SK-N-MC (cell line): ENCODE results near the gene RIOX2.

Source experiments
- DNase-seq: peaks from one replicate; pipeline ENCODE4 v3.0.0-alpha.2; 2011; ENCODE audit warnings: low read depth, low spot score
- H3K27ac ChIP-seq: fragments of 200-600 bp; sonication (generic); 2 replicates; pipeline ENCODE4 v1.5.1; 2016; ENCODE audit warnings: mixed run types
- H3K36me3 ChIP-seq: fragments of 200-600 bp; sonication (generic); 2 replicates; pipeline ENCODE4 v1.6.1; 2017; ENCODE audit warnings: antibody characterized with exemption, low read length, mixed read lengths; ENCODE audit not compliant: insufficient read depth
- H3K4me3 ChIP-seq: fragments of 200-600 bp; sonication (generic); 2 replicates; pipeline ENCODE4 v1.5.1; 2016
- H3K9ac ChIP-seq: fragments of 200-600 bp; sonication (generic); 2 replicates; pipeline ENCODE4 v1.8.0; 2017; ENCODE audit warnings: mixed run types, mixed read lengths; ENCODE audit not compliant: insufficient read length
- H3K9me3 ChIP-seq: fragments of 200-600 bp; sonication (generic); 2 replicates; pipeline ENCODE4 v1.6.1; 2017; ENCODE audit warnings: low read depth, mild to moderate bottlenecking, antibody characterized with exemption, low read length, moderate library complexity, mixed read lengths
- EZH2 ChIP-seq: fragments of 200-600 bp; sonication (generic); IDR thresholded peaks from one replicate; pipeline ENCODE4 v1.6.1; 2017; ENCODE audit warnings: antibody characterized with exemption
- FOXP2 ChIP-seq: optimal IDR thresholded peaks from 2 replicates; pipeline ENCODE3; 2011; ENCODE audit warnings: mild to moderate bottlenecking, moderate library complexity; ENCODE audit not compliant: insufficient read depth; ENCODE audit errors: extremely low read length, control extremely low read depth
- POLR2AphosphoS5 ChIP-seq: IDR thresholded peaks from 2 replicates; pipeline ENCODE4 v1.6.1; 2012; ENCODE audit warnings: mild to moderate bottlenecking, low read depth, low read length, borderline replicate concordance

The RIOX2 gene

DNA sequence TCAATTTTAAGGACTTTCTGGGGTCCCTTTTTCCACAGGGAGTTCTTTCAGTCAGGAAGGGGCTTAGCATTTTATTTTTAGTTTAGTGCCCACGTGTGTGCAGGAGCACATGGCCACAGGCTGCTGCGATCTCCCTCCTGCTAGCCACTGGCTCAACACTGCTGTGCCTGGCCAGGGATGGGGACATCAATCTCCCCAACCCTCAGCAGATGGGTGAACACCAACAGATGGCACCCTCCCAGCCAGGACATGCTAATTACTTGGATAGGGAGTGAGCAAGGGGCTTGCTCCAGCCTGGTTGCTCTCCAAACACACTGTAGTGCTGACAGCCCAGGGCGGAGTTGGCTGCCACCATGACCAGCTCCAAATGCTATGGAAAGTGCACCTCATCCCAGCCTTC is 7.4 kb upstream of the RIOX2 start:
- no peak overlapping the region for H3K4me3 ChIP-seq
- H3K9ac ChIP-seq = no peak overlapping the region
- no peak overlapping the region for H3K27ac ChIP-seq
- H3K9me3 ChIP-seq = no peaks in the 10 kb centered on the region
- TF ChIP-seq FOXP2 (no peak), EZH2 (no peak), POLR2AphosphoS5 (no peak)
- DNase-seq = no peak
- H3K36me3 ChIP-seq = no peaks in the 10 kb centered on the region

DNA sequence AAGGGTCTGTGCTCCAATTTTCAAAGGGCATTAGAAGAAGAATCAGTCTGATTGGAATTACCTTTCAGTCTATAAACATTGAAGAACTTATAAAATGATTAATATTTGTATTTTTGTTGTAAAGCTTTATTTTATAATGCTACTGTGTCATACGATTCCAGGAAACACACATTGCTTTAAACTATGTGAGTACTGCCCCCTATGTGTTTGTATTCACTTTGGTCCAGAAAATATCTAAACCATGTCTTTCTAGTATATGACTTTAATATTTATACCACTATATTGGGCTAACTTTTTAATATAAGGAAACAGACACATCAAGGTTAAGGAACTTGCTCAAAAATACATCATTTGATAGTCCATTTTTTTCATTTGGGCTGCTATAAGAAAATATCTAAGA is 3.2 kb upstream of the RIOX2 start:
- H3K36me3 ChIP-seq = no peaks in the 10 kb centered on the region
- no peak overlapping the region for H3K9ac ChIP-seq
- H3K4me3 ChIP-seq = no peak overlapping the region
- no peak for DNase-seq
- no peak overlapping the region for H3K27ac ChIP-seq
- no peaks in the 10 kb centered on the region for H3K9me3 ChIP-seq
- TF ChIP-seq POLR2AphosphoS5 = no peak

DNA sequence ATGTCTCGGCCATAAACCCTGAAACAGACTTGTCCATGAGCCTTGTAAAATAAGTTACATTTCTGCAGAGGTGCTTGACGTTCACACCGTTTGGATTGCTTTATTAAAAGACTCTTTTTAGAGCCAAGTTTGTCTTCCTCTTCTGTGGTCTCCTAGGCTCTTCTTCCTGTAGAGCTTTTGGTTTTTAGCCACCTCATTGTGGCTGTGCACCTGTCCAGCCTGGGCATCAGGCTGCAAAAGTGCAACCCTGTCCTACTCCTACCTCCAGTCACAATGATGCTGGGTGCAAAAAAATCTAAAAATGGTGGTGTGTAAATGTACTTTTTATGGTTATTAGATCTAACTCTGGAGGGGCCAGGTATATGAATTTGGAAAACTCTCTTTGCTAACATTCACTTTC is 2.8 kb upstream of the RIOX2 start:
- Histone ChIP-seq H3K4me3 (no peak overlapping the region), H3K9me3 (no peaks in the 10 kb centered on the region), H3K27ac (no peak overlapping the region), H3K36me3 (no peaks in the 10 kb centered on the region), H3K9ac (no peak overlapping the region)
- DNase-seq = no peak
- TF ChIP-seq EZH2 (no peak), FOXP2 (no peak), POLR2AphosphoS5 (no peak)

DNA sequence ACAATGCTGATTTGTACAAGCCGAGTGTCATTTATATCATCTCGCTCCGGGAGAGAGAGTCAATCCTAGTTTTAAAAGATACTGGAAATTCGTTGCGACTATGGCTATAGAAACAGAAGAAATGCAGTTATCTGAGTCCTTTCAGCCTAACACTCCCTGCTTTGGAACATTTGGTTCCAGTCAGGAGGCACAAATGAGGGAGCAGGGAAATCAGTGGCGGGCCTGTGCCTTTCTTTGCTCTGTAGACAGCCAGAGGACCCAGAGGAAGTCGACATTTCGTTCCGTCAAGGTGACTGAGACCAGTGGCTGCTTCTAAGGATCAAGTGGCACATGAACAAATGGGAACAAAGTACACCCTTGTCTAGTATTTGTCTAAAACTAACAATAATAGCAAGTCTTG is 745 bp upstream of the RIOX2 start:
- Histone ChIP-seq H3K4me3 (peak overlapping the region; percentile 76), H3K36me3 (no peaks in the 10 kb centered on the region), H3K9ac (no peak overlapping the region), H3K27ac (no peak overlapping the region), H3K9me3 (no peaks in the 10 kb centered on the region)
- no peak for DNase-seq
- no peak for TF ChIP-seq EZH2
- no peak for TF ChIP-seq POLR2AphosphoS5
- TF ChIP-seq FOXP2 = no peak

DNA sequence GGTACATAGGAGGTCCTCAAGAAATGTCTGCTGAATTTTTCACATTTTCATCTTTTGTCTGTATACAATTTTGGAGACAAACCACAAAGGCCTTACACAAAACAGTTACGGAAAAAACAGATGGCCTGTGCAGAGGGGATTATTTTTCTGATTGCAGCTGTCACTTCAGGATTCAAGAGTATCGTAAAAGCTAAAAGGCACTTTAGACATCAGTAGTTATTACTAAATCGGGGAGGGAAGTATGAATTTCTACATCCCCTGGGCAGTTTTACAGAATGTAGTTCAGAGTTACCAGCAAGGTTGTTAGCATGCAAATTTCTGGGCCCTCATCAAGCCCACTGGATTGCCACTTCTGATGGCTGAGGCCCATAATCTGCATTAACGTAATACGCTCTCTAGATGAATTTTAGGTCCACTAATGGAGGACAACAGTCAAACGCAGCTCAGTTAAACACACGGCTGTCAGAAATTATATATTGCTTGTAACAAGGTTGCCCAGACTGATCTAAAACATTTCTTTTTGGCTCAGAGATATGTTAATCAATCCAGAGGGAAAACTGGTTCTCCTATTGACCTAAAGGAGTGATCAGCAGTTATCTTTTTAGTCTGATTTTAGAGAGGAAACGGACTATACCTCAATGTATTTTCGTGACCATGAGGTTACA is 1.1 kb downstream of the RIOX2 start:
- Histone ChIP-seq H3K27ac (no peak overlapping the region), H3K9ac (peak overlapping the region; percentile 45), H3K4me3 (peak overlapping the region; percentile 76), H3K9me3 (no peaks in the 10 kb centered on the region), H3K36me3 (peaks cover 5% of the 10 kb centered on the region; the same call in 1 of the 2 replicates)
- no peak for DNase-seq
- no peak for TF ChIP-seq EZH2
- no peak for TF ChIP-seq FOXP2

DNA sequence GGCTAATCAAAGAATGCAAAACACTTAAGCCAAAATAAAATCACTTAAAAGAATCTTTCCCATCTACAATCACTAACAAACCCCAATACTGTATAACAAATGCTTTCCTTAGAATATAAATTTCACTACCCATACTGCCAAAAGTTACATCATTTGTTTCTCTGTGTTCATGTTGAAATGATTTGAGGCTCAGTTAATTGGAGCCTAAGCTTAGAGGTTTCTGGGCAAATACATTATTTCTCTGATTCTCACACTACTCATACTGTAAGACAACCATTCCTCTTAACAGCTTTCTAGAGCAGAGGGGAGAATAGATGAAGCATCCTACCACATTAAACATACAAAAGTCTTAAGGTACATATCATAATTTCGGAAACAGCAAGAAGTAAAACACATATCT is 2.1 kb downstream of the RIOX2 start:
- no peak overlapping the region for H3K9ac ChIP-seq
- no peak overlapping the region for H3K4me3 ChIP-seq
- no peak for TF ChIP-seq POLR2AphosphoS5
- no peak for TF ChIP-seq EZH2
- no peak for TF ChIP-seq FOXP2
- DNase-seq = no peak
- peaks cover 10% of the 10 kb centered on the region; the same call in 1 of the 2 replicates for H3K36me3 ChIP-seq
- no peaks in the 10 kb centered on the region for H3K9me3 ChIP-seq
- no peak overlapping the region for H3K27ac ChIP-seq

DNA sequence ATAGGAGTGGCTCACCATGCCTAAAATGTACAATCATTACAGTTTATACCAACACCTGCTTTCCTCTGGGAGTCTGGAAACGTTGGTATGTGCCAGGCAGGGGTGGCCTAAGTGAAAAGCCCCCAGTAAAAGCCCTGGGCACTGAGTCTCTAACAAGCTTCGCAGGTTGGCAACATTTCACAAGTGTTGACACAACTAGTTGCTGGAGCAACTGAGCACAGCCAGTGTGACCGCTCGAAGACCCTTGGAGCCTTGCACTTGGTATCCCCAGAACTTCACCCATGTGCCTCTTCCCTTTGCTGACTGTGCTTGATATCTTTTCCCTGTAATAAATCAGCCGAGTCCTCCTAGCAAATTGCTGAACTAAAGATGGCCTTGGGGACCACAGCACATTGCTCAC is 2.7 kb downstream of the RIOX2 start:
- H3K9ac ChIP-seq = no peak overlapping the region
- DNase-seq = no peak
- no peak for TF ChIP-seq EZH2
- no peak for TF ChIP-seq POLR2AphosphoS5
- TF ChIP-seq FOXP2 = no peak
- H3K9me3 ChIP-seq = no peaks in the 10 kb centered on the region
- H3K27ac ChIP-seq = no peak overlapping the region
- peaks cover 10% of the 10 kb centered on the region; the same call in 1 of the 2 replicates for H3K36me3 ChIP-seq
- no peak overlapping the region for H3K4me3 ChIP-seq

DNA sequence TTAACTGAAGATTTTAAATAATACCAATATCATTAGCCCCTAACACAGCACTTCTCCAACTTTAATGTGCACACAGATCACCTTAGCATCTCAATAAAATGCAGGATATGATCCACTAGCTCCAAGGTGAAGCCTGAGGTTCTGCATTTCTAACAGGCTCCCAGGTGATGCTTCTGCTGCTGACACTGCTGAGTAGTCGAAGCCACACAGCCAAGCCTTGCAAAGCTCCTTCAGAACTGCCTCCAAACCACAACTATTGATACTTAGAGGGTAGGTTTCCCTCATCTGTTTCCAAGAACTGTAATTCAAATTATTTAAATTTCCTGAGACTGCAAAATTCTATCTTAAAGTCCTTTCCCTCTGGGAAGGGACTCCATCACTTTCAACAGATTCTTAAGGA is 3.9 kb downstream of the RIOX2 start:
- no peak for TF ChIP-seq EZH2
- no peak for TF ChIP-seq POLR2AphosphoS5
- TF ChIP-seq FOXP2 = no peak
- H3K4me3 ChIP-seq = no peak overlapping the region
- no peak overlapping the region for H3K27ac ChIP-seq
- DNase-seq = no peak
- H3K9ac ChIP-seq = no peak overlapping the region
- H3K36me3 ChIP-seq = peaks cover 10% of the 10 kb centered on the region; the same call in 1 of the 2 replicates
- no peaks in the 10 kb centered on the region for H3K9me3 ChIP-seq

DNA sequence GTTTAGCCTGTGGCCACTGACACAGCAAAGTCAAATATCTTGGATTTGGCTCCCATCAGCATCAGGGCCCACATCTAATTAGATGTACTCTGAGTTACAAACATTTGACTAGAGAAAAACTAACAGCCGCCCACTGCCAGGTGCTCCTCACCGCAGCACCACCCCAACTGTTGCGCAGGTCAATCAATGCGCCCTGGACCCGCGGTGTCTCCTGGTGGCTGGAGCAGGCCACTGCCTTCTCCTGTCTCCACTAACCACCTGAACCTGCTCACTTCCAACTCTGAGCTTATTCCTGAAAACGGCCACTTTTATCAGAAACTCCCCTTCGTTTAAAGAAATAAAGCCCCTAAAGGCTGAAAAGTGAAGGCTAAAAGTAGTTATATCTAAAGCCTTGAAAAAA is 4.3 kb downstream of the RIOX2 start:
- no peak for TF ChIP-seq FOXP2
- TF ChIP-seq EZH2 = no peak
- TF ChIP-seq POLR2AphosphoS5 = no peak
- Histone ChIP-seq H3K36me3 (peaks cover 10% of the 10 kb centered on the region; the same call in 1 of the 2 replicates), H3K4me3 (no peak overlapping the region), H3K27ac (no peak overlapping the region), H3K9ac (no peak overlapping the region), H3K9me3 (no peaks in the 10 kb centered on the region)
- DNase-seq = no peak
